ENCODE results near the gene GAL3ST1.
"Not testable (repeated sequence)": the region's sequence is repeated elsewhere in the genome, so short reads cannot be mapped to it uniquely, and the experiment has no call there.

The GAL3ST1 gene

DNA sequence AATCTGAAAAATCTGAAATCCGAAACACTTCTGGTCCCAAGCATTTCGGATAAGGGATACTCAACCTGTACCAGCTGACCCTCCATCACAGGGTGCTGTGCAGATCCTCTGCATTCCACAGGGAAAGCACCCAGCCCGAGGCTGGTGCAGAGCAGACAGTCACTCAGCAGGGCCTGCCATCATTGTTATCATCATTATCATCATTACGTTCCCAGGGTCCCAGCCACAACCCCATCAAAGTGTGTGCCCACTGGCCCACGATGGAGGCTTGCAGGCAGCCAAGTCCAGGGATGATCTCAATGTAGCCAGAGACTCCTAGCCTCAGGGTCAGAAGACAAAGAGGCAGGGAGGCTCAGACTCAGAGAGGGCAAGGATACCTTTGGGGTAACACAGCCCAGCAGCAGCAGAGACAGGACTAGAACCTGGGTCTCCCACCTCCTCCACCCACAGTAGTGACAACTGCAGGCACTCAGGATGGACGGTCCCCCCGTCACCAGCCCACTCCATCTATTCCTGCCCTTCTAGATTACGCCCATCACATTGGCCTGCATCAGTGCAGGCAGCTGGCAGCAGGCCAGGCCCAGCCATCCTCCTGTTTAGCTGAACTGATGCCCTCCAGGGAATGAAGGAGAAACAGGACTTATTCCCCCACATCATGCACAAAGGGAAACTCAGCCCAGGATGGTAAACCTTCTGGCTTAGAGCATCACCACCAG, 10.3 kb downstream of the GAL3ST1 start:
- no peak for DNase-seq (ENCODE audit: low spot score)

GRCh38 chr22:30562366-30562765, 12.1 kb downstream of the GAL3ST1 start:
- no peak for DNase-seq (ENCODE audit: low spot score)

GRCh38 chr22:30561402-30562189, 12.9 kb downstream of the GAL3ST1 start:
- DNase-seq (ENCODE audit: low spot score) = no peak

DNA sequence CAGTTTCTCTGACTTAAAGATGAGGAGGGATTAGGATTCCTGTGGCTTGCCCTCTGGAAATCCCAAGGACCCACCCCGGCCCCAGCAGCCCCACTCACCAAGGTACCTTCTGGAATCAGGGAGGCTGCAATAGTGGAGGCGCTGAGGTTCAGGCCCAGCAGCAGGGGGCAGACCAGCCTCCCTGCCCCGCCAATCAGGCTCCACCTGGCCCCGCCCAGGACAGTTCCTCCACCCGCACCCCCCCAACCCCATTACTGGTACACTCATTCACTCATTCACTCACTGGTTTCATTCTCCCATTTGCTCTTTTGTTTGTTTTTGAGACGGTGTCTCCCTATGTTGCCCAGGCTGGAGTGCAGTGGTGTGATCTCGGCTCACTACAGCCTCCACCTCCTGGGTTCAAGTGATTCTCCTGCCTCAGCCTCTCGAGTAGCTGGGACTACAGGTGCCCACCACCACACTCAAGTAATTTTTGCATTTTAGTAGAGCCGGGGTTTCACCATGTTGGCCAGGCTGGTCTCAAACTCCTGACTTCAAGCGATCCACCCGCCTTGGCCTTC, 13.7 kb downstream of the GAL3ST1 start:
- not testable (repeated sequence) for DNase-seq (ENCODE audit: low spot score)

GRCh38 chr22:30559889-30560288, 14.6 kb downstream of the GAL3ST1 start:
- DNase-seq (ENCODE audit: low spot score) = no peak

- no peak for DNase-seq (ENCODE audit: low spot score)
Observed at GRCh38 chr22:30557243-30557642, 17.2 kb downstream of the GAL3ST1 start.

DNA sequence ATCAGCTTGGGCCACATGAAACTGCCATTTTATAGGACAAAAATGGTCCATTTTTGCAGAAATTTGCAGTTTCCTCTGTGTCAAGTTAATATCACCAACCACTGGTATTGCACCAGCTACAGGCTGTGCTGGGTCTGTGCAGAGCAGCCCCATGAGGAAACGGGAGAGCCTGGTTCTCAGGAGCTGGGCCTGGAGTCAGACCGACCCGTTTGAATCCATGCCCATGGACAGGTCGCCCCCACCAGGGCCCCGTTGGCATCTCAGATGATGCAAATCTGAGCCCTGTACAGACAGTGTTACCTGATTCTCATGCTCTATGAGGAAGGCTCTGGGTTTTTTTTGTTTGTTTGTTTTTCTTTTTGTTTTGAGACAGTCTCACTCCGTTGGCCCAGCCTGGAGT, 18.1 kb downstream of the GAL3ST1 start:
- DNase-seq (ENCODE audit: low spot score) = no peak

- no peak for DNase-seq (ENCODE audit: low spot score)
Observed at GRCh38 chr22:30555282-30556210, 18.9 kb downstream of the GAL3ST1 start.

- DNase-seq (ENCODE audit: low spot score) = no peak
Observed at GRCh38 chr22:30553971-30554370, 20.5 kb downstream of the GAL3ST1 start.

DNA sequence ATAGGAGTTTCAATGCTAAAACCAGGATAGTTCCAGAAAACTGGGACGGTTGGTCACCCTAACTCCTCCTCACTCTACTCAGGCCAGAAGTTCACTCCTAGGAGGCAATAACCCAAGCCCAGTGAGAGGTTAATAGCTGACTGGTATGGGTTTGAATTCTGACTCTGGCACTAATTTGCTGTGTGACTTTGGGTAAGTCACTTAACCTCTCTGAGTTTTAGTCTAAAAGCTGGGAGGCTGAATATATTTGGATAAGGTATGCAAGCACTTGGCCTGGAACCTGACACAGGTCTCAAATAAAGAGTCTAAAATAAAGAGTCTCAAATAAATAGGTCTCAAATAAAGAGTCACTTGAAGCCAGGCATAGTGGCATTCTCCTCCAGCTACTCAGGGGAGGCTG, 21.7 kb downstream of the GAL3ST1 start:
- DNase-seq (ENCODE audit: low spot score) = no peak

DNA sequence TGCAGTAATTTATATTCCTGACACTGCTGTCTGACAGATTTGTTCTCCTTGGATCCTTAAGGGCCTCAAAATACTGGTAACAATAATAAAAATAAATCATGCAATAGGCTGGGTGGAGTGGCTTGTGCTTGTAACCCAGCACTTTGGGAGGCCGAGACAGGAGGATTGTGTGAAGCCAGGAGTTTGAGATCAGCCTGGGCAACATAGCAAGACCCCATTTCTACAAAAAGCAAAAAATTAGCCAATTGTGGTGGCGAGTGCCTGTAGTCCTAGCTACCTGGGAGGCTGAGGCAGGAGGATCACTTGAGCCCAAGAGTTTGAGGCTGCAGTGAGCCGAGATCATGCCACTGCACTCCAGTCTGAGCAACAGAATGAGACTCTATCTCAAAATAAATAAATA, 22.7 kb downstream of the GAL3ST1 start:
- not testable (repeated sequence) for DNase-seq (ENCODE audit: low spot score)

GRCh38 chr22:30547188-30547587, 27.3 kb downstream of the GAL3ST1 start:
- no peak for DNase-seq (ENCODE audit: low spot score)

- DNase-seq (ENCODE audit: low spot score) = no peak
Observed at GRCh38 chr22:30546616-30547015, 27.8 kb downstream of the GAL3ST1 start, which contains the start of gene SEC14L6. SEC14L6 (minus strand) TSS chr22:30546741; CDS start chr22:30546682, 59 bp downstream.

GRCh38 chr22:30542811-30543188, 31.7 kb downstream of the GAL3ST1 start:
- no peak for DNase-seq (ENCODE audit: low spot score)

DNA sequence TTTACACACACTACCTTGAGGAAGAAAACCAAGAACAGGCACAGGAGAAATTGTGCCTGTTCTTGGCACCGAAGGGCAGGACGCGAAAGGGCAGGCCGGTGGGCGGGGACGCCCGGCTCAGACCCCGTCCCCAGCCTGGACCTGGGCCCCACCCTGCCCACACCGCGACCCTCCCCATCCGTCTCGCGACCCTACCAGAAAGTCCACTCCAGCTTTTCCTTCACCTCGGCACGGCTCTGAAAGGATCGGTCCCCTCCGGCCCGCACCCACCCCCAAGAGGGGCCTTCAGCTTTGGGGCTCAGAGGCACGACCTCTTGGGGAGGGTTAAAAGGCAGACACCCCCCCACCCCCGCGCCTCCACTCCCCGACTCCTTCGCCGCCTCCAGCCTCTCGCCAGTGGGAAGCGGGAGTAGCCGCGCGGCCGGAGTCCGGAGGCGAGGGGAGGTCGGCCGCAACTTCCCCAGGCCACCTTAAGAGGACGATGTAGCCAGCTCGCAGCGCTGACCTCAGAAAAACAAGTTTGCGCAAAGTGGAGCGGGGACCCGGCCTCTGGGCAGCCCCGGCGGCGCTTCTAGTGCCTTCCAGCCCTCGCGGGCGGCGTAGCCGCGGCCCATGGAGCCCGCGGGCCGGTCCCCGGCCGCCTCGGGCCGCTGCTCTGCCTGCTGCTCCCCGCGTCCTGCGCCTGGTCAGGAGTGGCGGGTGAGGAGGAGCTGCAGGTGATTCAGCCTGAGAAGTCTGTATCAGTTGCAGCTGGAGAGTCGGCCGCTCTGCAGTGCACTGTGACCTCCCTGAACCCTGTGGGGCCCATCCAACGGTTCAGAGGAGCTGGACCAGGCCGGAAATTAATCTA, 32.3 kb downstream of the GAL3ST1 start:
- DNase-seq (ENCODE audit: low spot score) = no peak

- not testable (repeated sequence) for DNase-seq (ENCODE audit: low spot score)
Observed at GRCh38 chr22:30541511-30541910, 33.0 kb downstream of the GAL3ST1 start.

DNA sequence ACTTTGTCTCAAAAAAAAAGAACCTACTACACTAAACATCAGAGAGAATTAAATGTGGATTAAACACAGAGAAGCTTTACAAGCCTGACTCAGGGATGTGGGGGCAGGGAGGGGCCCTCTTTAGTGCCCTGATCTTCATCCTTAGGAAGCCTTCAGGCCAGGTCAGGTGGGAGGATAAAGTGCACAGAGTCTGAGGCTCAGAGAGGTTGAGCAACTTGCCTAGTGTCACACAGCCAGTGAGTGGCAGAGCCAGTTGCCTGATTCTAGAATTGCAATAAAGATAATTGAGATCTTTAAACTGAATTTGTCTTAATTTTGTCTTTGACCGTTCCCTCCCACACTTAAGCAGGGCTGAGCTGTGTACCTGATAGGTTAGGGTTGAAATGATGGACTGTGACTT, 35.1 kb downstream of the GAL3ST1 start:
- no peak for DNase-seq (ENCODE audit: low spot score)

DNA sequence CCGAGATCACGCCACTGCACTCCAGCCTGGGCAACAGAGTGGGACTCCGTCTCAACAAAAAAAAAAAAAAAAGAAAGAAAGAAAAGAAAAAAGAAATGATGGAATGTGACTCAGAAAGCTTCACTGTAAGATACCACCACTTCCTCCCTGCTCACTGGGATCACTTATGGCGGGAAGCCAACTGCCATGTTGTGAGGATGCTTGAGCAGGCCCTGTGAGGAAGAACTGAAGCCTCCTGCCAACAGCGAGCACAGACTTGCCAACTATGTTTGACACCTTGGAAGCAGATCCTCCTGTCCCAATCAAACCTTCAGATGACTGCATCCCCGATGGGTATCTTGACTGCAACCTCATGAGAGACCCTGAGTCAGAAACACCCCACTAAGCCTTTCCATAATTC, 36.2 kb downstream of the GAL3ST1 start:
- DNase-seq (ENCODE audit: low spot score) = no peak

DNA sequence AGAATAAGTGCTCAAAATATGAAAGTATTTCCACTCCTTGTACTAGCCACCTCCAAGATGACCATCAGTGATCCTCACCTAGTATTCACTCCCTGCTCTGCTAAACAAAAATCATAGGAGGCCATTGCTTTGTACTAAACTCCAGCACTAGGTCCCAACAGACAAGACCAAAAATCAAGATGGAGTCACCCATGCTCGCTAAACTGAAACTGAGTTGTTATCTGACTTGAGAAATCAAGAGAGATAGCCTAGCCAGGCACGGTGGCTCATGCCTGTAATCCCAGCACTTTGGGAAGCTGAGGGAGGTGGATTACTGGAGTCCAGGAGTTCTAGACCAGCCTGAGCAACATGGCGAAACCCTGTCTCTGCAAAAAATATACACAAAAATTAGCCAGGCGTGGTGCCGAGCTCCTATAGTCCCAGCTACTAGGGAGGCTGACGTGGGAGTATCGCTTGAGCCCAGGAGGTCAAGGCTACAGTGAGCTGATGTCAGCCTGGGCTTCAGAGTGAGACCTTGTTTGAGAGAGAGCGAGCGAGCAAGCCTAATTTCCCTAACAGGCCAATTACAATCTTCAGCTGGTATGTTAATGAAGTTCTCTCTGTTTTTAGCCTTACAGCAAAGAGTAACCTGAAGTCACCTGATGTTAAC, 37.3 kb downstream of the GAL3ST1 start:
- no peak for DNase-seq (ENCODE audit: low spot score)

- no peak for DNase-seq (ENCODE audit: low spot score)
Observed at GRCh38 chr22:30535182-30535581, 39.3 kb downstream of the GAL3ST1 start.

Measured in CD4-positive, alpha-beta T cell treated with Interleukin-2 at 100 ng/mL for 4 hours (primary cell).